K562 (cell line): ENCODE results near the gene RREB1. TPM values are rescaled to one million over a fixed set of nuclear protein-coding genes. Genes with fewer than 3 reads are reported as not detected.

Source experiments
- ARID3B ChIP-seq: fragments of 250-450 bp; sonication (Bioruptor Pico); IDR thresholded peaks from 2 replicates; pipeline ENCODE4 v1.4.0; 2020; ENCODE audit warnings: borderline replicate concordance
- CBX1 ChIP-seq: sonication (generic); IDR thresholded peaks from 2 replicates; pipeline ENCODE4 v1.6.1; 2016; ENCODE audit warnings: antibody characterized with exemption, low read depth, mild to moderate bottlenecking
- CREBBP ChIP-seq: IDR thresholded peaks from one replicate; pipeline ENCODE4 v1.6.1; 2012; ENCODE audit warnings: low read depth, mild to moderate bottlenecking, control low read depth, inconsistent platforms, low read length
- CXXC5 ChIP-seq: fragments of 250-450 bp; sonication (Bioruptor Pico); IDR thresholded peaks from 2 replicates; pipeline ENCODE4 v1.8.0; 2022; ENCODE audit warnings: inconsistent platforms, mild to moderate bottlenecking, moderate library complexity
- E4F1 ChIP-seq: fragments of 250-450 bp; sonication (Bioruptor Pico); IDR thresholded peaks from 2 replicates; pipeline ENCODE4 v1.5.0; 2021; ENCODE audit warnings: mild to moderate bottlenecking, borderline replicate concordance
- ETS1 ChIP-seq: conservative IDR thresholded peaks from 2 replicates; pipeline ENCODE4 v1.6.1; 2011; ENCODE audit warnings: low read depth, mild to moderate bottlenecking, low read length; ENCODE audit not compliant: control insufficient read depth
- FIP1L1 ChIP-seq: fragments of 200-400 bp; formaldehyde crosslinking; IDR thresholded peaks from 2 replicates; pipeline ENCODE4 v1.6.1; 2018; ENCODE audit warnings: mild to moderate bottlenecking, low read depth, low read length; ENCODE audit not compliant: poor library complexity, severe bottlenecking
- FOXM1 ChIP-seq, 2 experiments: fragments of 450-650 bp in 1 of 2; sonication (generic) in 1 of 2; formaldehyde crosslinking in 1 of 2; IDR thresholded peaks; 2 replicates each; pipeline versions ENCODE4 v1.6.1 to v1.9.0; 2017 to 2022; ENCODE audit warnings: low read depth in 2 of 2, mild to moderate bottlenecking in 2 of 2, missing genetic modification reagents in 1 of 2, moderate library complexity in 1 of 2
- HMG20B ChIP-seq: fragments of 250-450 bp; sonication (Bioruptor Pico); IDR thresholded peaks from 2 replicates; pipeline ENCODE4 v1.5.0; 2021; ENCODE audit warnings: mild to moderate bottlenecking
- HNRNPK ChIP-seq: fragments of 200-400 bp; formaldehyde crosslinking; IDR thresholded peaks from one replicate; pipeline ENCODE4 v1.6.1; 2018; ENCODE audit warnings: mild to moderate bottlenecking, low read depth, low read length; ENCODE audit not compliant: poor library complexity, severe bottlenecking
- MTA1 ChIP-seq: fragments of 450-650 bp; IDR thresholded peaks from 2 replicates; pipeline ENCODE4 v1.6.1; 2017; ENCODE audit warnings: borderline replicate concordance
- MXI1 ChIP-seq: IDR thresholded peaks from 2 replicates; pipeline ENCODE4 v1.6.1; 2011; ENCODE audit warnings: low read depth, mild to moderate bottlenecking, improper control_type of control experiment, low read length
- RBM34 ChIP-seq: fragments of 200-400 bp; formaldehyde crosslinking; IDR thresholded peaks from 2 replicates; pipeline ENCODE4 v1.6.1; 2018; ENCODE audit warnings: low read length, borderline replicate concordance; ENCODE audit not compliant: insufficient read depth
- ZKSCAN3 ChIP-seq: fragments of 250-450 bp; sonication (Bioruptor Pico); IDR thresholded peaks from 2 replicates; pipeline ENCODE4 v1.4.0; 2020
- ZNF134 ChIP-seq: fragments of 250-450 bp; sonication (Bioruptor Pico); conservative IDR thresholded peaks from 2 replicates; pipeline ENCODE4 v1.4.0; 2020
- polyA plus RNA-seq, 8 experiments: library from polyadenylated mRNA; depleted of rRNA in 4 of 8; stranded (reverse) in 5 of 8; unstranded in 3 of 8; fragments of >200 nt; fragmentation: Nextera tagmentation in 2 of 8; fragmentation: Illumina TruSeq in 1 of 8; extraction: Ambion mirVana in 2 of 8; extraction: Trizol in 1 of 8; gene quantifications; 2 replicates each; pipeline versions ENCODE4 v1.2.1 to v1.2.3, GENCODE V29; 2011 to 2014; ENCODE audit warnings: inconsistent platforms in 1 of 8, missing spikeins in 1 of 8
- total RNA-seq, 7 experiments: library from RNA; depleted of rRNA in 6 of 7; stranded (reverse); fragments of >200 nt in 6 of 7; fragmentation: Illumina TruSeq in 2 of 7; extraction: Trizol in 2 of 7; gene quantifications; 2 replicates each; pipeline versions ENCODE4 v1.2.1 to v1.2.3, GENCODE V29; 2011 to 2021; ENCODE audit warnings: low replicate concordance in 1 of 7
- TF ChIP-seq, protein P1 (sequence below): fragments of 450-650 bp; IDR thresholded peaks from 2 replicates; pipeline ENCODE4 v1.6.1; 2016; ENCODE audit warnings: mild to moderate bottlenecking
- TF ChIP-seq, protein P2 (sequence below): sonication (generic); formaldehyde crosslinking; IDR thresholded peaks from 2 replicates; pipeline ENCODE4 v1.8.0; 2022; ENCODE audit warnings: missing genetic modification reagents, mild to moderate bottlenecking, borderline replicate concordance

The RREB1 gene
- total and polyA plus RNA-seq, 9 of the 15 experiments (the other 6 are each of a cell fraction or from before 2014, with no cell fraction given) = 3.3 to 64.2 (median 19.3) TPM

DNA sequence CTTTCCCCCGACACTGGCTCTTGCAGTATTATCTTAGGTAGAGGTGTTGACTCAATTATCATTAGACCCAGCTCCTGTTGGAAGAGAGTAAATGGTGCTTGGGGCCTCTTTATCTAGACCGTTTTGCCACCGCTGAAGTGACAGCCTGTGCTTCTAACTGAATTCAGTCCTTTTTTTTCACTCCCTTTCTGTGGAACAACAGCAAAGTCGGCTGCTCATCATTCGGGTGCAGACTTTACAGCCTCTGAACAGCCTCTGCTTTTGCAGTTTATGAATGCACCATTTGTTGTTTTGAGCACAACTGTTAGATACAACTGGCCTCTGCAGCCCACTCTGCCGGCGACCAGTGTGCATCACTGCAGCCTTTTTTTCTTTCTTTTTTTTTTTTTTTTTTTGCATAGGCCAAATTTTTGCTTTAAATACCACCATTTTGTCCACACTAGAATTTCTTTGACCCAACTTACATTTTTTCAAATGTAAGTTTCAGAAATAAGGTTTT is 35.8 kb downstream of the RREB1 start (continued):
- peak; percentile 13; the same call in 1 of the 2 replicates for TF ChIP-seq MTA1
- TF ChIP-seq, protein P1, sequence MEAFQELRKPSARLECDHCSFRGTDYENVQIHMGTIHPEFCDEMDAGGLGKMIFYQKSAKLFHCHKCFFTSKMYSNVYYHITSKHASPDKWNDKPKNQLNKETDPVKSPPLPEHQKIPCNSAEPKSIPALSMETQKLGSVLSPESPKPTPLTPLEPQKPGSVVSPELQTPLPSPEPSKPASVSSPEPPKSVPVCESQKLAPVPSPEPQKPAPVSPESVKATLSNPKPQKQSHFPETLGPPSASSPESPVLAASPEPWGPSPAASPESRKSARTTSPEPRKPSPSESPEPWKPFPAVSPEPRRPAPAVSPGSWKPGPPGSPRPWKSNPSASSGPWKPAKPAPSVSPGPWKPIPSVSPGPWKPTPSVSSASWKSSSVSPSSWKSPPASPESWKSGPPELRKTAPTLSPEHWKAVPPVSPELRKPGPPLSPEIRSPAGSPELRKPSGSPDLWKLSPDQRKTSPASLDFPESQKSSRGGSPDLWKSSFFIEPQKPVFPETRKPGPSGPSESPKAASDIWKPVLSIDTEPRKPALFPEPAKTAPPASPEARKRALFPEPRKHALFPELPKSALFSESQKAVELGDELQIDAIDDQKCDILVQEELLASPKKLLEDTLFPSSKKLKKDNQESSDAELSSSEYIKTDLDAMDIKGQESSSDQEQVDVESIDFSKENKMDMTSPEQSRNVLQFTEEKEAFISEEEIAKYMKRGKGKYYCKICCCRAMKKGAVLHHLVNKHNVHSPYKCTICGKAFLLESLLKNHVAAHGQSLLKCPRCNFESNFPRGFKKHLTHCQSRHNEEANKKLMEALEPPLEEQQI = no peak; the same call in 1 of the 2 replicates
- no peak for TF ChIP-seq ETS1
- TF ChIP-seq FOXM1 (IDR thresholded peaks at IDR 0.05; ENCODE audit: low read depth) = no peak
- TF ChIP-seq FOXM1 (CRISPR knock-in tag; IDR thresholded peaks at IDR 0.05; ENCODE audit: low read depth) = no peak
- TF ChIP-seq, protein P2, sequence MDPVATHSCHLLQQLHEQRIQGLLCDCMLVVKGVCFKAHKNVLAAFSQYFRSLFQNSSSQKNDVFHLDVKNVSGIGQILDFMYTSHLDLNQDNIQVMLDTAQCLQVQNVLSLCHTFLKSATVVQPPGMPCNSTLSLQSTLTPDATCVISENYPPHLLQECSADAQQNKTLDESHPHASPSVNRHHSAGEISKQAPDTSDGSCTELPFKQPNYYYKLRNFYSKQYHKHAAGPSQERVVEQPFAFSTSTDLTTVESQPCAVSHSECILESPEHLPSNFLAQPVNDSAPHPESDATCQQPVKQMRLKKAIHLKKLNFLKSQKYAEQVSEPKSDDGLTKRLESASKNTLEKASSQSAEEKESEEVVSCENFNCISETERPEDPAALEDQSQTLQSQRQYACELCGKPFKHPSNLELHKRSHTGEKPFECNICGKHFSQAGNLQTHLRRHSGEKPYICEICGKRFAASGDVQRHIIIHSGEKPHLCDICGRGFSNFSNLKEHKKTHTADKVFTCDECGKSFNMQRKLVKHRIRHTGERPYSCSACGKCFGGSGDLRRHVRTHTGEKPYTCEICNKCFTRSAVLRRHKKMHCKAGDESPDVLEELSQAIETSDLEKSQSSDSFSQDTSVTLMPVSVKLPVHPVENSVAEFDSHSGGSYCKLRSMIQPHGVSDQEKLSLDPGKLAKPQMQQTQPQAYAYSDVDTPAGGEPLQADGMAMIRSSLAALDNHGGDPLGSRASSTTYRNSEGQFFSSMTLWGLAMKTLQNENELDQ (CRISPR knock-in tag) = no peak
- no peak for TF ChIP-seq FIP1L1
- TF ChIP-seq E4F1 = no peak
- no peak for TF ChIP-seq ZNF134 (CRISPR knock-in tag)
- TF ChIP-seq HMG20B (CRISPR knock-in tag) = no peak
- TF ChIP-seq RBM34 = no peak
- no peak for TF ChIP-seq CREBBP
- no peak for TF ChIP-seq HNRNPK
- TF ChIP-seq ARID3B (CRISPR knock-in tag) = no peak
- no peak for TF ChIP-seq CBX1
- TF ChIP-seq ZKSCAN3 (CRISPR knock-in tag) = no peak
- TF ChIP-seq MXI1 = no peak
- no peak; the same call in 1 of the 2 replicates for TF ChIP-seq CXXC5 (CRISPR knock-in tag)
